HG03520 (cell line): Measurements from ENCODE around the gene CCNQ.

Experiments
- ATAC-seq: cut with Tn5 transposase; IDR thresholded peaks from one replicate; pipeline ENCODE4 v1.9.1; 2021; ENCODE audit warnings: mild to moderate bottlenecking, moderate library complexity; ENCODE audit not compliant: unreplicated experiment

Gene CCNQ

DNA sequence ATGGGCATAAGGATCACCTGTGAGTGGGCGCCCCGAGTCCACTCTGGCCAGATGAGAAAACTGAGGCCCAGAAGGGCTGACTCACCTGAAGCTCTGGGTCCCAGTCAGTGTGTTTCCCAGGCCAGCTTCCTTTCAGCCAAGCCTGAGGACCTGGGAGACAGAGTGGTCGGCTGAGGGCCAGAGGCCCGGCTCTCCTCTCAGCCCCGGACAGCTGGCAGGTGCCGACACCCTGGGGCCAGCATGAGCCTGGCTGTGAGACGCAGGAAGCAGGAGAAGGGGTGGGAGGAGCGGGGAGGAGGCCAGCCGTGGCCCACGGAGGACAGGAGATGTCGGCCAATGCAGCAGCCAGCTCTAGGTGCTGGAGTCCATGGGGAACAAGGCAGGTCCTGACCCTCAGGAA, 52.6 kb downstream of the CCNQ start:
- ATAC-seq, result no peak

- ATAC-seq, result no peak
Measured at GRCh38 chrX:153544727-153545126, 54.2 kb downstream of the CCNQ start.

DNA sequence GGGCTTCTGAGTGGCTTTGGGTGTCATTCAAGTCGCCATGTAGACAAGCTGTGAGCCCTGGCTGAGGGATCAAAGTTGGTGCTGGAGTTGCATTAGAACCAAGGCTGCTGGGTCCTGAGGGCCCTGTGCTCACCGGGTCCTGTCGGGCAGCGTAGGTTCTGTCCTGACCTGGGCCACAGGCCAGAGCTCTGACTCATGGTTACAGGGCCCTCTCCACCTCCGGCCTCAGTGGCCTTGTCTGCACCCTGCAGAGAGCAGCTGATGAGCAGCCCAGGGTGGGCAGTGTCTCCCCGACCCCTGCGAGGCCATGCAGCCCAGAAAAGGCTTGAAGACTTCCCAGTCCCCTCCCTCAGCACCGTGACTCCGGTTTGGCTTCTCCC, 59.0 kb downstream of the CCNQ start:
- ATAC-seq, result no peak

DNA sequence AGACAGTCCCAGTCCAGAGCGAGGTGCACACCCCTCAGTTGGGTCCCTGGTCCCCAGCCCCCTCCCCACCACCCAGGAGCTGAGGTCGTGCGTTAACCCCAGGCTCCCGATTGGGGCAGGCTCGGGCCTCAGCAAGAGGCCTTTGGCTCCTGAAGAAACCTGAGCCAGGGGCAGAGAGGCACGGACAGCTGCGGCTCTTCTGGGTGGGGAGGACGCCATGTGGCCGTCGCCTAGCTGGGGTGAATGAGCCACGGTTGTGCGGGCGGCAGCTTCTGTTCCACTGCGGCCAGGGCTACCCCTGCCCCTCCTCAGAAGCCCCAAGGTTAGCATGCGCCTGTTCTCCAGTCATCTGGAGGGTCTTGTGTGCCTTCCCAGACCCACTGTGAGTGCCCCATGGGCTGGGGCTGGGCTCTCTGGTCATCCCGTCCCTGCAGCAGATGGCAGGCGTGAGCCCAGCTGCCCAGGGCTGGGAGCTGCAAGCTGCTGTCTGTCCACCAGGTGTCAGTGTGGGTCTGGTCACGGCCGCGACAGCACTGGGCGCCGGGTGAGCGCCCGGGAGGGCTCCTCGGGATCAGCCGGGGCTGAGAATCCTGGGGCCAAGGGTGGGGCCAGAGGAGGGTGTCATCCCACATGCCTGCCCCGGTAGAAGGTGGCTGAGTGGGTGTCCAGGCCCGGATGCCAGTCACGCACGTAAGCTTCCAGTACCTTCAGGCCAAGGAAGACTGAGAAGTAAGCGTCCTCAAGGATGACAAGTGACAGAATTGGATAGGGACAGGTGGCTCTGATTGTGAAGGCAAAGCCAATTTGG, 59.6 kb downstream of the CCNQ start:
- peak; percentile 56 for ATAC-seq

- no peak for ATAC-seq
Measured at GRCh38 chrX:153538424-153538823, 60.5 kb downstream of the CCNQ start.
